Mononuclear cell (primary cell): ENCODE results near the gene STAB1. TPM values are rescaled to one million over a fixed set of nuclear protein-coding genes. Genes with fewer than 3 reads are reported as not detected.

ENCODE experiments used
- H3K27me3 ChIP-seq: 2 replicates; pipeline ENCODE4 v1.6.0; 2011; ENCODE audit warnings: low read length, control low read depth; ENCODE audit not compliant: insufficient read depth
- H3K4me1 ChIP-seq: 2 replicates; pipeline ENCODE4 v1.5.1; 2011; ENCODE audit warnings: mild to moderate bottlenecking, low read length, control low read depth; ENCODE audit not compliant: insufficient read depth
- H3K4me3 ChIP-seq: 2 replicates; pipeline ENCODE4 v1.5.1; 2011; ENCODE audit warnings: mild to moderate bottlenecking, low read length, moderate library complexity
- H3K9me3 ChIP-seq: 2 replicates; pipeline ENCODE4 v1.5.1; 2011; ENCODE audit warnings: low read depth, mild to moderate bottlenecking, control low read depth, low read length
- total RNA-seq: library from RNA; depleted of rRNA; stranded (reverse); fragments of >200 nt; gene quantifications from one replicate; pipeline ENCODE4 v1.2.3, GENCODE V29; 2012

The STAB1 gene
- total RNA-seq, 1 donor: 42.6 TPM

DNA sequence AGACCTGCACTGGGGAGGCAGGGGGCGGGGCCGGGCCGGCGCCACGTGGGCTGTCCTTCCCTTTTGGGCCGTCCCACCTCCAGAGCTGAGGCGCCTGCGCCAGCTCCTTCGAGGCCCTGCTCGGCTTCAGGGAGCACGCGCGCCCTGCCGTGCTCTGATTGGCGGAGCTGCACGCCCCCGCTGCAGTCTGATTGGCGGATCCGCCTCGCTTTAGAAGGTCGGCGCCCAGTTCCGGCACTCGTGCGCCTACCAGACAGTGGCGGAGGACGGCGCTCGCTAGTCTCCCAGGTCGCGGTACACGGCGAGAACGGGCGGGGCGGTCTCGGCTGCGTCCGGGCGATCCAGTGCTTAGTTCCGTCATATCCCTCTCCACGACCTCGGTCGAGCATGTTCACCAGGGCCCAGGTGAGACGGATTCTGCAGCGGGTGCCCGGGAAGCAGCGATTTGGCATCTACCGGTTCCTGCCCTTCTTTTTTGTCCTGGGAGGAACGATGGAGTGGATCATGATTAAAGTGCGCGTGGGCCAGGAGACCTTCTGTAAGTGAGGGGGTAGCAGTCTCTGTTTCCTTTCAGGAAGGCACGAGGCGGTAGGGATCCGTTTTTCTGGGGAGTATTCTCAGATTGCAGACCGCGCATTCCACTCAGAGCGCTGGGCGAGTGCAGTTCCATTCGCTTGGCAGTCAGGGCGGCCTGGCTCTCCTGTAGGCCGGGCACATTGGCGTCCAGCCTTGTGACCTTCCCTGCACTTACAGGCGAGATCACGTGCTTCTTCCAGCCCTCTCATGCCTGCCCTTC is 41.4 kb downstream of the STAB1 start, which contains the start of gene UQCC5:
TSS of gene UQCC5 (plus strand) at position 237 of the 796 bp plus-strand sequence. CDS start at position 388, 151 bp downstream.
- Histone ChIP-seq H3K27me3 (no peaks in the 10 kb centered on the region), H3K4me1 (peaks cover 57% of the 10 kb centered on the region), H3K4me3 (peak within 1 kb of the TSS; percentile 87), H3K9me3 (no peaks in the 10 kb centered on the region)

DNA sequence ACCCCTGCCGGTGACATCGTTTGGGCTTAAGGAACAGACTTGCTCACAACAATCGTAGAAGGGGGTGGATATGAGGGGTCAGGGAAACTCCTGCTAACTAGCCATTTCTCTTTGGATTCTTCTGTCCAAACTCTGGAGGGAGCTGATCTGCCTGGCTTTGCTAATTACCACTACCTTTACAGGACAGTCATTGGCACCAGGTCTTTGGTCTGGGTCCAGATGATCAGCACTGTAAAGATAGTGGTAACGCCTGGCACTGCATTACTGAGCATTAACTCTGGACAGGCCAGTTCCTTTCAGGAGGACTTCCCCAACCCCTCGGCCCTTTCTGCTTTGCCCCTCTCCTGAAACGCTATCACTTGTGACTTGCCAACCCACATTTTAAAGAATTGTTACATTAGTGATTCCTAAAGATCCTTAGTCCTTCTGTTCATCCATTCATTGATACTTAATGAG is 42.1 kb downstream of the STAB1 start:
- Histone ChIP-seq H3K4me1 (peaks cover 53% of the 10 kb centered on the region), H3K4me3 (peak overlapping the region; percentile 87), H3K27me3 (no peaks in the 10 kb centered on the region), H3K9me3 (no peaks in the 10 kb centered on the region)

DNA sequence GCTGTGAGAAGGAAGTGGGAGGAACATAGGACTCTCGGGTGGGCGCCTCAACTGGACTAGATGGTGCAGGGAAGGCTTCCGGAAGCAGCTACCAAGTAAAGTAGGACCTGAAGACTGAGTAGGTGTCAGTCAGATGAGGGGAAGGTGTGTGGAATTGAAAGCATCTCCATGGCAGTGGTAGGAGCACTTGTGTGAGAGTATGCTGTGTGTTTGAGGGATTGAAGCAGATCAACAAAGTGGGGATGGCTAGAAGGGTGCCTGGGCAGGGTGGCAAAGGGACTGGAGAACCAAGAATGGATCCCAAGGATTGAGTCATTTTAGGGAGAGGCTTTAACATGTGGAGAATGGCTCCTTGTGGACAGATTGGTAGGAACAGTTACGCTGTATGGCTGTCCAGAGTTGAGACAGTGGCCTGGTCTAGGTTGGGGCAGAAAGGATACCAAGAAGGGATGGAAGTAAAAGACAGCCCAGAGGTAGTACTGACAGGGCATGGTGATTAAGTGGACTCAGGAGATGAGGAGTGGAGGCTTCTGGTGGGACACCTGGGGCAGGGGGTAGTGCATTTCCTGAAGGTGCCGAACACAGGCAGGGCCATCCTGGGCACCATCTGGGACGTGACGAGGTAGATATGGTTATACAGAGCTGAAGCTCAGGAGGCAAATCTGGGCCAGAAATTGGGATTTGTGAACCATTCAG is 42.7 kb downstream of the STAB1 start:
- Histone ChIP-seq H3K4me1 (peaks cover 46% of the 10 kb centered on the region), H3K4me3 (peak overlapping the region; percentile 87), H3K9me3 (no peaks in the 10 kb centered on the region), H3K27me3 (no peaks in the 10 kb centered on the region)

DNA sequence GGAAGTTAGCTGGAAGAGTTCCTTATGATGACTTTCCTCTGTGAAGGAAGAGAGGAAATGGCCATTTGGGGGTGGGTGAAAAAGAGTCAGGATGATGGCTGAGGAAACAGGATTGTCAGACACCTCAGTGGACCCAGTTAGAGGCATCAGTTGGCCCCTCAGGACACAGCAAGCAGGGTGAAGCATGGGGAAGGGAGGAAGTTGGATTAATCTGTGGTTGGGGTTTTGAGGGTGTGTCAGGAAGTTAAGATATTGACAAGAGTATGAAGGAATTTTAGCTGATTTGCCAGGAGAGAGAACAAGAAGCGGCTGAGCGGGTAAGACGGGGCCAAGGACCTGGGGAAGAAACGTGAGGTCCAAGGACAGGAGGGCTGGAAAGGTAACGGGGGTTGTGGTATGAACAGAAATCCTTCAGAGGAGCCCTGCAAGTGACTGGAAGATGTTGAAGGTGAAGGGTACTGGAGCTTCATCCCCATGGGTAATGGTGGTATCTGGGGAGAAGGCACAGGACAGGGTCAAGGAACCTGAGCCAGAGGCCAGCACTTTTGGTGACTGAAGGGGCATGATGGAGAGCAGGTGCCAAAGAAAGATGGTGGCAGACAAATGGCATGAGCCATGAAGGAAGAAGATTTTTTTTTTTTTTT is 44.0 kb downstream of the STAB1 start:
- peaks cover 42% of the 10 kb centered on the region for H3K4me1 ChIP-seq
- H3K4me3 ChIP-seq: no peak overlapping the region
- no peaks in the 10 kb centered on the region for H3K9me3 ChIP-seq
- H3K27me3 ChIP-seq: no peaks in the 10 kb centered on the region

DNA sequence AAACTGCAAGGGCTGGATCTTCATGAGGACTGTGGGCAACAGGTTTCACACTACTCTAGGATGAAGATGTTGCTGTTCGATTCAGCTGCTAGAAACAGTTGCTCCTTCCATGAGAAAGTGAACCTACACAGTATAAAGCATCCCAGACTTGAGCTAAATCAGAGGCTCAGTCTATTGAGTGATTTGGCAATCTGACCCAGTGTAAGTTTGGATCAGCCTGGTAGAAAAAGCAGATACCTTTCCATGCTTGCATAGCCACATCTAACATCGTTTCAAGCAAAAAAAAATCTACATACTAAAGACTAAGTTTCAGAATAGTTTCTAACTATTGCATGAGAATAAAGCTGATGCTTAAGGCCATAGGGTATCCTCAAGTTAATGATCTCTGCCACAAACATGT is 45.9 kb downstream of the STAB1 start:
- Histone ChIP-seq H3K4me3 (no peak overlapping the region), H3K4me1 (peaks cover 34% of the 10 kb centered on the region), H3K9me3 (no peaks in the 10 kb centered on the region), H3K27me3 (no peaks in the 10 kb centered on the region)

DNA sequence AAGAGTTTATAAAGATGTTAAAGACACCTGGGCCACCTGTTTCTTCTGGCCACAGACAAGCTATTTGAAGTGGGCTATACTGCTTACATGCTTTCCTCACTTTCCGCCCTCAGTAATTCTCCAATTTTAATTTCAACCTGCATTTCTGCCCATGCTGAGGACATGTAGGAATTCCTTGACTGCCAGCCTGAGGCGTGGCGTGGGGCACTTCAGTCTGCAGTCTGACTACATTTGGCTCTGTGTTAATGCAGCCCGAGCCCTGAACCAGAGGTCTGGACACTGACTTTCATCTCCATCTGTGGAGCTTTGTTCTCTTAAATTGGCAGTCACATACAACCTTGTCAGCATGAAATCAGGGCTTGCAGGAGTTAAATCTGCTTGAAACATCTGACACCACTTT is 49.8 kb downstream of the STAB1 start:
- H3K9me3 ChIP-seq: no peaks in the 10 kb centered on the region
- no peak overlapping the region for H3K4me3 ChIP-seq
- peaks cover under 1% of the 10 kb centered on the region for H3K4me1 ChIP-seq
- H3K27me3 ChIP-seq: no peaks in the 10 kb centered on the region

DNA sequence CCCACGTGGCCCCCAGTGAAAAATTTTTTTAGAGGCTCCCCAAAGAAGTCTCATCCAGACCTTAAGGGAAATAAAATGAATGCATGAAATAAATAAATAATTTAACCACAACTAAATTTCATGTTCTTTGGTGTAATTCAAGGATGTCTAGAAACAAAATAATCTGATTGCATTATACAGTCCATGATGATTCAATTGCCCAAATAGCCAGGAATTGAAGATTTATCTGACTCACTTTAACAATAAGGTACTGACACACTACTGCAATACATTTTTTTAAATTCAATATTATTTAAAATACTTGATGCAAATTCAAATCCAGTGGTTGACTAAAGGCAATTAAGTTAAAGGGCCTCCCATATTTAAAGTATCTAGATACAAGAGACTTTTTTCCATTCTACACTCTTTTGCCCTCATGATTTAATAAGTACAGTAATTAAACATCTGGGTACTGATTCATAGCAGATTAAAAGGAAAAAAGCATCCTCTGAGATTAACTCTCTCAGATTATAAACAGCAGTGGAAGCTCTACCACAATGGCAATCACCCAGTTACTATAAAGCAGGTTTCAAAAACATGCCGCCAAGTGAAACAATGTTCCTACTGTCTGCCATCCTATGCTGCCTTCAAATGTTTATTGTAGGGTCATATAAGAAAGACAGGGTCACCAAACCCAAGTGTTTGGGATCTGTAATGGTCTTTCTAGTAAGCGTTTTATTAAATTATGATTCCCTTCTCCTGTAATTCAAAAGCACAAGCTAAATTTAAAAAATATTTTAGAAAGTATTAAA is 51.2 kb downstream of the STAB1 start:
- Histone ChIP-seq H3K4me1 (no peaks in the 10 kb centered on the region), H3K27me3 (no peaks in the 10 kb centered on the region), H3K4me3 (no peak overlapping the region), H3K9me3 (no peaks in the 10 kb centered on the region)

DNA sequence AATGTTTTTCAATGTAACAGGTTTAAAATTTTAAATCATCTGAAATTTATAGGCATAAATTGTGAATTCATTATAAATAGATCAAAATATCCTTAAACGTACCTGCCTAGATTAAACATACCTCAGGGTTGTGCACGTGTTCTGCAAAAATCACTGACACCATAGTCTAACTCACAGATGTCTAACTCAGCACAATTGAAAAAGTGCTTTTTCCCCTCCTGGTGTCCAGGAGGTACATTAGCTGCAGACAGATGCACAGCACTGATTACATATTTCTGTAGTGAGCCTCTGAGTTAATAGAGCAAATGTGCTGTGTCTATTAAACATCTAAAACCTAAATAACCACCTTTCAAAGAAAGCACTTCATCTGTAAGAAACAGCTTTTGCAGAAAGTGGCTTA is 52.0 kb downstream of the STAB1 start:
- H3K27me3 ChIP-seq: no peaks in the 10 kb centered on the region
- no peaks in the 10 kb centered on the region for H3K9me3 ChIP-seq
- H3K4me1 ChIP-seq: no peaks in the 10 kb centered on the region
- no peak overlapping the region for H3K4me3 ChIP-seq

DNA sequence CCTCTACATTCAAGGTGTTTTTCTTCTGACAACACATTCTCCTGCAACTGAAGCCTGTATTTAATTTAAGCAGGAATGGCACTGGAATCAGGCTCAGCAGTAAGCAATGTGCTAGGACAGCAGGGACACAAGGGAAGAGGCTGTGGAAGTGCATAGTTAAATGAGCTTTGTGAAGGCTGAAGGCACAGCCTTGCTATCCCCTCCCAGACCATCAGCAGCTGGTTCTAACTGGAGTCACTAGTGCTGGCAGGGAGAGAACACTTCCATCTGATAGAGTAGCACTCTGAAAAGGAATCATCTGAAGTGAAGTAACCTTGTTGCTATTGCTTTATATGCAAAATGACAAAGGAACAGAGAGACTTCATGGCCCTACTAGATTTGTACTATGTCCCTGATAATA is 56.0 kb downstream of the STAB1 start:
- no peak overlapping the region for H3K4me3 ChIP-seq
- no peaks in the 10 kb centered on the region for H3K4me1 ChIP-seq
- H3K9me3 ChIP-seq: no peaks in the 10 kb centered on the region
- no peaks in the 10 kb centered on the region for H3K27me3 ChIP-seq

DNA sequence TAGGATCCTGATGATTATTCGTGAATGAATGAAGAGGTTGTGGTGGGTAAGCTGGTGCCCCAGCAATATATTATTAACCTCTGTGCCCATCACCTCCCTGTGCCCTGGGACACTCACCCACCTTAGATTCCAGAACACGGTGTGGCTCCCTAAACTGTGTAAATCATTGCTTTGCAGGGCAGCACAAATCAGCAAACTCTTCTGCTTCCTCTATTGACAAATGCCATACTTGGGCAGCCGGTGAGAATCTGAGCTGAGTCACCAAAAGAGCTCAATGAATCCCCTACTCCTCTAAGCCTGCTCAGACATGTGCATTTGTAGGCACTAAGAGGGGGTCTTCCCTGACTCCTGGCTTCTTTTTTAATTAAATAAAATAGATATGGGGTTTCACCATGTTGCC is 57.0 kb downstream of the STAB1 start:
- Histone ChIP-seq H3K4me3 (no peak overlapping the region), H3K4me1 (no peaks in the 10 kb centered on the region), H3K9me3 (no peaks in the 10 kb centered on the region), H3K27me3 (no peaks in the 10 kb centered on the region)

DNA sequence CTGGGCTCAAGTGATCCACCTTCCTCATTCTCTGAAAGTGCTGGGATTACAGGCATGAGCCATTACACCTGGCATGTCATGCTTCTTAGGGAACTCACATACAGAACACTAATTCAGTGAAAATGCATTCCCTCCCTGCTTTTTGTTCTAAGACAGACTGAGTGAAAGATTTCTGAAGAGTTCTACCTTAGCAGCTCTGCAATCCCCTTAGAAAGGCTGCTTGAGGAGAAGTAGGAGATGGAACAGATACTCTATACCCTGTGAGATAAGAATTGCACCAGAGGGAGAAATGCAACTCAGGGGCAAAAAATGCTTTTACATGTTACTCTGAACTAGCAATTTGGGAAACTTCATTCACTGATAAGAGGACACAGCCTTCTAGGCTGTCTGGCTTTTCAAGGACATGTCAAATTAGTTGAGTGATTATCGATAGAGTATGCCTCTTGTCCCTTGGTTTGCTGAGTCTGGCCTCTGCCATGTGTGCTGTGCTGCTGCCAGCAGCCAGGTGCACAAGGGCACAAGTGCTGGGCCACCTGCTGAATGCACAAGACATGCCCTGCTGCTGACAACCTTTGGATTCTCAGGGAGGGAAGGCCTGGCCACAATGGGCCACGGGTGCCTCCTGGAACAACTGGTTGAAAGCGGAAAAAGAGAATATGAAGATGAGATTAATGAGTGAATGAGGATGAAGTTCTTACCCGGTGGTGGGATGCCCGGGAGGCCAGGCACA is 59.1 kb downstream of the STAB1 start:
- Histone ChIP-seq H3K27me3 (no peaks in the 10 kb centered on the region), H3K9me3 (no peaks in the 10 kb centered on the region), H3K4me3 (no peak overlapping the region), H3K4me1 (no peaks in the 10 kb centered on the region)

DNA sequence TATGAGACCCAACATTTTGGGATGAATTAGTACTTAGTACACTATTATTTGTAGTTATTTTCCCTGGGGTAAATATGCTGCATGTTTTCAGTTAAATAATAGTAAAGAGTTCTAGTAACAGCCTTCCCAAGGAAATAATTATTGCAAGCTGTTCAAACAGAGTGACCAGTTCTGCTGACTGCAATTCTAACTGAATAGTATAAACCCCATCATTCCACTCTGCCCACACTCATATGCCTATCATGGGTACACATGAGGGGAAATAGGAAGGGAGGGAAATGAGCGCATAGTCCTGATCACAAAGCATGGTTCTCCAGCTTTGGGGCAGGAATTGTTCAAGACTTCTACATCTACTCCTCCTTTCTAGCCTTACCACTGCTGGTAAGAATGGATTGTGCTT is 59.9 kb downstream of the STAB1 start:
- H3K4me1 ChIP-seq: no peaks in the 10 kb centered on the region
- H3K27me3 ChIP-seq: no peaks in the 10 kb centered on the region
- H3K9me3 ChIP-seq: no peaks in the 10 kb centered on the region
- no peak overlapping the region for H3K4me3 ChIP-seq

DNA sequence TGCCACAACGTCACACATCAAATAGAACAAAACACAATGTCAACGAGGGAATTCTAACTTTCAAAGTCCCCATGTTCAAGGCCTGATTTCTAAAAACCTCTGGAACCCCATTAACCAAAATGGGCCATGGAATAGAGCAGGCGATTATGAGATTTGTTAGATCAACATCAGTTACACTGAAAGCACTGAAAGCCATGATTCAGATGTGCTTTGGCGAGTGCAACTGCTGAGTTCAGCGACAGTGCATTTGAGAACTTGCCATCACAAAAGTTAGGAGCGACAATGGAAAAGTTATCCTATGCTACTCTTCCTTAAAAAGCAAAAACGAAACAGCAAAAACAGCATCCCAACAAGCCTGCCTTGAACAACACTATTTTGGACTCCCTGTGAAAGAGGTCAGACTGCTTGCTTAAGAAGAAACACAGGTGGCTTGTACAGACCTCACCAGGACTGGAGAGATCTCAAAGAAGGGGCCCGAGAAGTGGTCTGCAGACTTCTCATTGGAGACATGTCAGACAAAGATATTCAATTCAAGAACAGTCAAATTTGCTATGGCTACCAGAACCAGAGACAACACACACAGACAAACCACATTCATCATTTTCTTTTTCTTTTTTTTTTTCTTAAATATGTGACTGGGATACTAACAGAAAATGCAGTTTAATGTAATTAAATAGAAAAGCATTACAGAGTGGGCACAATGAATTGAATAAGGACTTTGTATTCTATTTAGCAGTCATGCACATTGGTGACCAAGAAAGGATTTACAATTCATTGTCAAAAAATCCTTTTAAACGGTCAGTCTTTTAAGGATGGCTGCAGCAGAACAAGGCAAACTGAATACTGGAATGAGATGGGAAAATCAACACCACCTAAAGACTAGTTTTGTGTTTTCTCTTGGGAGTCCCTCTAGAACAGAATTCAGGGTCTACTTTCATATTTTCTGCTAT is 62.1 kb downstream of the STAB1 start:
- H3K4me1 ChIP-seq: no peaks in the 10 kb centered on the region
- no peaks in the 10 kb centered on the region for H3K27me3 ChIP-seq
- no peaks in the 10 kb centered on the region for H3K9me3 ChIP-seq
- H3K4me3 ChIP-seq: no peak overlapping the region
